Activated naive CD8-positive, alpha-beta T cell treated with anti-CD3 and anti-CD28 coated beads, Interleukin-2, amount 10 ng/mL, durations not matched to agents 7 days and 5 days (primary cell): ENCODE results near the gene HABP2. TPM values are rescaled to one million over a fixed set of nuclear protein-coding genes. Genes with fewer than 3 reads are reported as not detected.

Experiments
- ATAC-seq: fragments of 150-1000 bp; cut with Tn5 transposase; one replicate; pipeline ENCODE4 v1.10.0; 2021; ENCODE audit warnings: low read depth, moderate library complexity
- POLR2A ChIA-PET: fragments of 350-600 bp; sonication (Branson Sonifier 250); formaldehyde crosslinking; loops from one replicate; lab custom pipeline; 2021; ENCODE audit warnings: antibody characterized with exemption; lab: Charles Lee
- DNase-seq: peaks from one replicate; pipeline ENCODE4 v3.0.0; 2021
- H3K27ac Mint-ChIP-seq: one replicate; pipeline ENCODE4 v1.8.0; 2022; ENCODE audit warnings: mild to moderate bottlenecking, mixed read lengths
- H3K27me3 Mint-ChIP-seq: one replicate; pipeline ENCODE4 v1.8.0; 2022; ENCODE audit warnings: mild to moderate bottlenecking, moderate library complexity, mixed read lengths
- H3K36me3 Mint-ChIP-seq: one replicate; pipeline ENCODE4 v1.8.0; 2021; ENCODE audit warnings: mild to moderate bottlenecking, mixed read lengths
- H3K4me1 Mint-ChIP-seq: one replicate; pipeline ENCODE4 v1.8.0; 2021; ENCODE audit warnings: mixed read lengths
- H3K4me3 Mint-ChIP-seq: one replicate; pipeline ENCODE4 v1.8.0; 2022; ENCODE audit warnings: mild to moderate bottlenecking, moderate library complexity, mixed read lengths
- H3K9me3 Mint-ChIP-seq: one replicate; pipeline ENCODE4 v1.8.0; 2021; ENCODE audit warnings: mixed read lengths
- total RNA-seq, 2 experiments: library from RNA; stranded (reverse); gene quantifications; one replicate each; pipeline ENCODE4 v1.2.3, GENCODE V29; 2021

The HABP2 gene
- not detected for total RNA-seq

GRCh38 chr10:113552701-113553100 is at the start of gene HABP2:
TSS of gene HABP2 (plus strand) at chr10:113553053. CDS start at chr10:113553122, 69 bp downstream.
- DNase-seq = no peak
- Mint-ChIP-seq H3K4me1 (peaks cover 9% of the 10 kb centered on the region), H3K36me3 (no peaks in the 10 kb centered on the region), H3K4me3 (no peak within 1 kb of the TSS), H3K27me3 (peaks cover 25% of the 10 kb centered on the region), H3K27ac (no peak within 1 kb of the TSS), H3K9me3 (no peaks in the 10 kb centered on the region)
- POLR2A ChIA-PET = no interaction called here
- no peak for ATAC-seq

GRCh38 chr10:113503930-113504329 is 48.9 kb upstream of the HABP2 start:
- H3K4me3 Mint-ChIP-seq = no peak overlapping the region
- H3K27me3 Mint-ChIP-seq = peaks cover 10% of the 10 kb centered on the region
- H3K9me3 Mint-ChIP-seq = no peaks in the 10 kb centered on the region
- no peaks in the 10 kb centered on the region for H3K36me3 Mint-ChIP-seq
- no peak overlapping the region for H3K27ac Mint-ChIP-seq
- POLR2A ChIA-PET = no interaction called here
- peaks cover 5% of the 10 kb centered on the region for H3K4me1 Mint-ChIP-seq
- ATAC-seq = no peak
- DNase-seq = no peak

GRCh38 chr10:113504423-113504822 is 48.4 kb upstream of the HABP2 start:
- H3K4me1 Mint-ChIP-seq = peaks cover under 1% of the 10 kb centered on the region
- no peak overlapping the region for H3K4me3 Mint-ChIP-seq
- POLR2A ChIA-PET = no interaction called here
- H3K9me3 Mint-ChIP-seq = no peaks in the 10 kb centered on the region
- no peaks in the 10 kb centered on the region for H3K36me3 Mint-ChIP-seq
- no peak overlapping the region for H3K27ac Mint-ChIP-seq
- DNase-seq (no peak), ATAC-seq (no peak)
- peaks cover 10% of the 10 kb centered on the region for H3K27me3 Mint-ChIP-seq

GRCh38 chr10:113506476-113506875 is 46.4 kb upstream of the HABP2 start:
- Mint-ChIP-seq H3K36me3 (no peaks in the 10 kb centered on the region), H3K9me3 (peaks cover 4% of the 10 kb centered on the region), H3K4me3 (no peak overlapping the region), H3K27ac (no peak overlapping the region), H3K27me3 (peaks cover 14% of the 10 kb centered on the region), H3K4me1 (no peaks in the 10 kb centered on the region)
- ATAC-seq = no peak
- no peak for DNase-seq
- POLR2A ChIA-PET = no interaction called here

GRCh38 chr10:113511419-113511818 is 41.4 kb upstream of the HABP2 start:
- Mint-ChIP-seq H3K4me3 (no peak overlapping the region), H3K36me3 (peaks cover 1% of the 10 kb centered on the region), H3K4me1 (no peaks in the 10 kb centered on the region), H3K27me3 (peaks cover 24% of the 10 kb centered on the region), H3K9me3 (peaks cover 14% of the 10 kb centered on the region), H3K27ac (no peak overlapping the region)
- DNase-seq = no peak
- POLR2A ChIA-PET = no interaction called here
- no peak for ATAC-seq

- DNase-seq (no peak), ATAC-seq (no peak)
- Mint-ChIP-seq H3K4me3 (no peak overlapping the region), H3K4me1 (no peaks in the 10 kb centered on the region), H3K27ac (no peak overlapping the region), H3K27me3 (peaks cover 16% of the 10 kb centered on the region), H3K9me3 (peaks cover 14% of the 10 kb centered on the region), H3K36me3 (peaks cover 1% of the 10 kb centered on the region)
- POLR2A ChIA-PET = no interaction called here
Measured at GRCh38 chr10:113515161-113515560, 37.7 kb upstream of the HABP2 start.

- peaks cover 13% of the 10 kb centered on the region for H3K9me3 Mint-ChIP-seq
- peaks cover 1% of the 10 kb centered on the region for H3K36me3 Mint-ChIP-seq
- no peaks in the 10 kb centered on the region for H3K4me1 Mint-ChIP-seq
- H3K4me3 Mint-ChIP-seq = no peak overlapping the region
- ATAC-seq (no peak), DNase-seq (no peak)
- no peak overlapping the region for H3K27ac Mint-ChIP-seq
- H3K27me3 Mint-ChIP-seq = peaks cover 14% of the 10 kb centered on the region
- POLR2A ChIA-PET = no interaction called here
Measured at GRCh38 chr10:113515601-113516000, 37.3 kb upstream of the HABP2 start.

- H3K27ac Mint-ChIP-seq = no peak overlapping the region
- POLR2A ChIA-PET = no interaction called here
- H3K4me1 Mint-ChIP-seq = no peaks in the 10 kb centered on the region
- ATAC-seq = no peak
- H3K27me3 Mint-ChIP-seq = peaks cover 13% of the 10 kb centered on the region
- peaks cover 12% of the 10 kb centered on the region for H3K9me3 Mint-ChIP-seq
- H3K4me3 Mint-ChIP-seq = no peak overlapping the region
- peaks cover 1% of the 10 kb centered on the region for H3K36me3 Mint-ChIP-seq
- no peak for DNase-seq
Measured at GRCh38 chr10:113516061-113516460, 36.8 kb upstream of the HABP2 start.

GRCh38 chr10:113517165-113517900 is 35.5 kb upstream of the HABP2 start:
- no peaks in the 10 kb centered on the region for H3K36me3 Mint-ChIP-seq
- no peak overlapping the region for H3K4me3 Mint-ChIP-seq
- no peak for ATAC-seq
- POLR2A ChIA-PET = no interaction called here
- DNase-seq = no peak
- peaks cover 5% of the 10 kb centered on the region for H3K9me3 Mint-ChIP-seq
- H3K27ac Mint-ChIP-seq = no peak overlapping the region
- H3K27me3 Mint-ChIP-seq = peaks cover 6% of the 10 kb centered on the region
- H3K4me1 Mint-ChIP-seq = no peaks in the 10 kb centered on the region

GRCh38 chr10:113517901-113518260 is 35.0 kb upstream of the HABP2 start:
- H3K4me1 Mint-ChIP-seq = no peaks in the 10 kb centered on the region
- H3K27ac Mint-ChIP-seq = no peak overlapping the region
- ATAC-seq (no peak), DNase-seq (no peak)
- H3K9me3 Mint-ChIP-seq = peaks cover 3% of the 10 kb centered on the region
- H3K36me3 Mint-ChIP-seq = no peaks in the 10 kb centered on the region
- POLR2A ChIA-PET = no interaction called here
- peaks cover 10% of the 10 kb centered on the region for H3K27me3 Mint-ChIP-seq
- H3K4me3 Mint-ChIP-seq = no peak overlapping the region

- DNase-seq (no peak), ATAC-seq (no peak)
- Mint-ChIP-seq H3K36me3 (no peaks in the 10 kb centered on the region), H3K27me3 (peaks cover 10% of the 10 kb centered on the region), H3K9me3 (peaks cover 2% of the 10 kb centered on the region), H3K4me1 (no peaks in the 10 kb centered on the region), H3K4me3 (no peak overlapping the region), H3K27ac (no peak overlapping the region)
- POLR2A ChIA-PET = no interaction called here
Measured at GRCh38 chr10:113518415-113518814, 34.4 kb upstream of the HABP2 start.

- DNase-seq (no peak), ATAC-seq (no peak)
- H3K4me3 Mint-ChIP-seq = no peak overlapping the region
- H3K4me1 Mint-ChIP-seq = no peaks in the 10 kb centered on the region
- H3K27ac Mint-ChIP-seq = no peak overlapping the region
- no peaks in the 10 kb centered on the region for H3K36me3 Mint-ChIP-seq
- H3K27me3 Mint-ChIP-seq = peaks cover 10% of the 10 kb centered on the region
- POLR2A ChIA-PET = no interaction called here
- H3K9me3 Mint-ChIP-seq = no peaks in the 10 kb centered on the region
Measured at GRCh38 chr10:113518816-113519591, 33.8 kb upstream of the HABP2 start.

- ATAC-seq (no peak), DNase-seq (no peak)
- Mint-ChIP-seq H3K36me3 (no peaks in the 10 kb centered on the region), H3K4me3 (no peak overlapping the region), H3K27me3 (peaks cover 10% of the 10 kb centered on the region), H3K27ac (no peak overlapping the region), H3K4me1 (no peaks in the 10 kb centered on the region), H3K9me3 (no peaks in the 10 kb centered on the region)
- POLR2A ChIA-PET = no interaction called here
Measured at GRCh38 chr10:113519681-113520115, 33.2 kb upstream of the HABP2 start.

- DNase-seq (no peak), ATAC-seq (no peak)
- POLR2A ChIA-PET = no interaction called here
Measured at GRCh38 chr10:113520261-113520660, 32.6 kb upstream of the HABP2 start.

More at GRCh38 chr10:113520261-113520660, 32.6 kb upstream of the HABP2 start:
- no peaks in the 10 kb centered on the region for H3K36me3 Mint-ChIP-seq
- H3K27ac Mint-ChIP-seq = no peak overlapping the region
- no peak overlapping the region for H3K4me3 Mint-ChIP-seq
- no peaks in the 10 kb centered on the region for H3K4me1 Mint-ChIP-seq
- no peaks in the 10 kb centered on the region for H3K9me3 Mint-ChIP-seq
- peaks cover 6% of the 10 kb centered on the region for H3K27me3 Mint-ChIP-seq
